NB4 (cell line): ENCODE measurements around the gene P3R3URF.

ENCODE experiments used
- MYC ChIP-seq: IDR thresholded peaks from 2 replicates; pipeline ENCODE4 v1.6.1; 2011; ENCODE audit warnings: low read depth, low read length
- POLR2A ChIP-seq: IDR thresholded peaks from 2 replicates; pipeline ENCODE4 v1.6.1; 2011; ENCODE audit warnings: mild to moderate bottlenecking; ENCODE audit not compliant: insufficient read length; ENCODE audit errors: extremely low read depth
- TF ChIP-seq, protein P1 (sequence below): IDR thresholded peaks from one replicate; pipeline ENCODE4 v1.5.1; 2012; ENCODE audit warnings: low read depth, low read length
- TF ChIP-seq, protein P2 (sequence below): IDR thresholded peaks from 2 replicates; pipeline ENCODE4 v1.6.1; 2011; ENCODE audit warnings: low read depth, low read length

DNA sequence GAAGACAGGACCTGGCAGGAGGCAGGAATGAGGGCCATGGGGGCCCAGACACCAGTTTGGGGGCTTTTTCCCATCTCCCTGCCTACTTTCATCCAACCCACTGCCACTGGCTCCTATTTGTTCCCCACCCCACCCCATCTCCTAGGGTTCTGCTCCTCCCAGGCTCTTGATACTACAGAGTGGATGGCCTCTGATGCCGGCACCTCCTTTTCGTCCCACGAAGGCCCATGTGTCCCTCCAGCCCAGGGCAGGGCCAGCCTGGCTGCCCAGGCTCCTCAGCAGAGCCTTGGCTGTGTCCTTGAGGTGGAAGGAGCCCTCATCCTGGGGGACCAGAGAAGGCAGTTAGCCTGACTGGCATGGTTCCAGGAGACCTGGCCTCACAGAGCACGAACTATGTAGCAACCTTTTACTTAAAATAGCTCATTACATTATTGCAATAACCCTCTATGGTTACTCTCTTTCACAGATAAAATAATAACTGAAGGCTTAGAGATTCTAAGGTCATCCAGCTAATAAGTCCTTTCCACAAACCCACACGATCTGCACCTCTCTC is 18.4 kb upstream of the P3R3URF start:
- TF ChIP-seq, protein P1, sequence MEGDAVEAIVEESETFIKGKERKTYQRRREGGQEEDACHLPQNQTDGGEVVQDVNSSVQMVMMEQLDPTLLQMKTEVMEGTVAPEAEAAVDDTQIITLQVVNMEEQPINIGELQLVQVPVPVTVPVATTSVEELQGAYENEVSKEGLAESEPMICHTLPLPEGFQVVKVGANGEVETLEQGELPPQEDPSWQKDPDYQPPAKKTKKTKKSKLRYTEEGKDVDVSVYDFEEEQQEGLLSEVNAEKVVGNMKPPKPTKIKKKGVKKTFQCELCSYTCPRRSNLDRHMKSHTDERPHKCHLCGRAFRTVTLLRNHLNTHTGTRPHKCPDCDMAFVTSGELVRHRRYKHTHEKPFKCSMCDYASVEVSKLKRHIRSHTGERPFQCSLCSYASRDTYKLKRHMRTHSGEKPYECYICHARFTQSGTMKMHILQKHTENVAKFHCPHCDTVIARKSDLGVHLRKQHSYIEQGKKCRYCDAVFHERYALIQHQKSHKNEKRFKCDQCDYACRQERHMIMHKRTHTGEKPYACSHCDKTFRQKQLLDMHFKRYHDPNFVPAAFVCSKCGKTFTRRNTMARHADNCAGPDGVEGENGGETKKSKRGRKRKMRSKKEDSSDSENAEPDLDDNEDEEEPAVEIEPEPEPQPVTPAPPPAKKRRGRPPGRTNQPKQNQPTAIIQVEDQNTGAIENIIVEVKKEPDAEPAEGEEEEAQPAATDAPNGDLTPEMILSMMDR, result no peak
- TF ChIP-seq POLR2A (no peak), MYC (no peak)
- TF ChIP-seq, protein P2, sequence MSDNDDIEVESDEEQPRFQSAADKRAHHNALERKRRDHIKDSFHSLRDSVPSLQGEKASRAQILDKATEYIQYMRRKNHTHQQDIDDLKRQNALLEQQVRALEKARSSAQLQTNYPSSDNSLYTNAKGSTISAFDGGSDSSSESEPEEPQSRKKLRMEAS, result no peak
